Measurements from ENCODE around the gene CD40.

Gene CD40

DNA sequence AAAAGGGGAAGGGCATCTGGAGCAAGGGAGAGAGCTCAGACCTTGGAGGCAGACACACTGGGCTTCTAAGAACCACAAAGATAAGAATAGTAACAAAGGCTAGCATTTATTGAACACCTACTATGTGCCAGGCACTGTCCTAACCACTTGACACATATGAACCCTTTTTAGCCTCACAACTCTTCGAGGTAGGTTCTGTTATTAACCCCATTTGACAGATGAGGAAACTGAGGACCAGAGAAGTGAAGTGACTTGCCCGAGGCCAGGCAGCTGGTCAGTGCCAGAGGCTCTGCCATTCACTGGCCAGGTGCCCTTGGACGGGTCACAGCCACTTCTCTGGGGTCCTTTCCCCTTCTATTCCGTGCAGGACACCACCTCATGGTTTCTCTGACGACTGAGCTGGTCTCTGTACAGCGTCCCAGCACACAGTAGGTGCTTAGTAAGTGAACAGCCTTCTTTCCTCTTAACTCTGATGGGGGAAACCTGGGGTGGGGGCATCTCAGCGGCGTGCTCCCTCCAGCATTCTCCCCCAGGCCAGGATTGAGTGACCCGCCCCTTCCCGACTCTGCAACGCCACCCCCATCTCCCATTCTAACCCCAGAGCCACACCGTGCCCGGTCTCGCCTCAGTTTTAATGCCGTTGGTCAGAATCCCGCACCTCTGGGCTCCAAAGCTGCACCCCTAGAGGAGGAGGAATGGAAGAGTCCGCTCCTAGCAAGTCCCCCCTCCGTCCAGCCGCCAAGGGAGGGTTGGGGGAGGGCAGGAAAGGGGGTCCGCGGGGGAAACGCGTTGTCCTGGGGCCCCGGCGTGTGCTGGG is 55.7 kb downstream of the CD40 start:
- DNase-seq (ENCODE audit: low read depth): no peak

DNA sequence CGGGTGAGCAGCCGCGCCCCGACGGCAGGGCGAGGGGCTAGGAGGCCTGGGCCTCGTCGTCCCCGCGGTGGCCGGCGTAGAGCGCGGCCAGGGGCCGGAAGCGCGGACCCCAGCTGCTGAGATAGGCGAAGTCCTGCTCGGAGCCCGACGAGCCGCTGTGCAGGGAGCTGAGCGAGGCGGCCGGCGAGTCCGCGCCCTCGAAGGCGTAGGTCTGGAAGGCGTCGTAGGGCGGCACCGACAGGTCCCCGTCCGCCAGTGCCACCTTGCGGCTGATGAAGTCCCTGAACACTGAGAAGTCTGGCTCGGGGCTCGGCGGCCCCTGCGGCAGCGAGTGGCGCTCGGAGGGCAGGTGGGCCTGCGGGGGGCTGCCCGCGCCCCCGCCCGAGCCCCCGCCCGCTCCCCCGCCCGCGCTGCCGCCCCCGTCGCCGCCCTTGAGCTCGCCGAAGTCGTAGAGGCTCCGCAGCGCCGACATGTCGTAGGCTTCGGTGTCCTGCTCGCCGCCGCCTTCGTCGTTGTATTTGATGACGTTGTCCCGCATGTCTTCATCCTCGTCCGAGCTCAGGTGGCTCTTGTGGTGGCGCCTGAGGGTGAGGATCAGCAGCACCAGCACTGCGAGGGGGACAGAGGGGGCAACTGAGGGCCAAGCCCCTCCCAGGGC is 56.5 kb downstream of the CD40 start:
- DNase-seq (ENCODE audit: low read depth): no peak

GRCh38 chr20:46175127-46175494 is 57.0 kb downstream of the CD40 start:
- DNase-seq (ENCODE audit: low read depth): no peak

DNA sequence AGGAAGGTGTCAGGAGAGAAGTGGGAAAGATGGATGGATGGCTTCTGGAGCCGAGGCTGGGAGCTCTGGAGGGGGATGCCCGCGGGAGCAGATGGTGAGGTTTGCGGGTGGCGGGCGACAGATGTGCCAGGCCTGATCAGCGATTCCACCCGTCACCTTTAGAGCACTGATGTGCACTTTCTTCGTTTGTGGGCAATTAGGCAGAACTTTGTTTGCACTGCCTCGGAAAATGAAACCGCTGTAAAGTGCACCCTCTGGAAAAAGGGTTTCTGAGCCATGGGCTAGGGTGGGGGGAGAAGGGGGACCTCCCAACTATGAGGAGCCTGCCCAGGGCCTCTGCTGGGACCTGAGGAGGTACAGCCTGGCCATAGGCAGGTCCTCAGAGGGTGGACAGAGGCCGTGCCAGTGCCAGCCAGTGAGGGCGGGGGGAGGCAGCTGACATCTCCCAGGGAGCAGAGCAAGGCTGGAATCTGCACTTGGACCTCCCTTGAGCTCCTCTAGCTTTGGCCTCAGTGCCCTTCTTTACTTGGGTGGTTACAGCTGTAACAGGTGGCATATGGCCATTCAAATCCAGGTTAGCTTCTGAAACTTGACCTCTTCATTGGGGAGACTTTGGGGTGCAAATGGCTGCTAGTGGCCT is 58.7 kb downstream of the CD40 start:
- no peak for DNase-seq (ENCODE audit: low read depth)

DNA sequence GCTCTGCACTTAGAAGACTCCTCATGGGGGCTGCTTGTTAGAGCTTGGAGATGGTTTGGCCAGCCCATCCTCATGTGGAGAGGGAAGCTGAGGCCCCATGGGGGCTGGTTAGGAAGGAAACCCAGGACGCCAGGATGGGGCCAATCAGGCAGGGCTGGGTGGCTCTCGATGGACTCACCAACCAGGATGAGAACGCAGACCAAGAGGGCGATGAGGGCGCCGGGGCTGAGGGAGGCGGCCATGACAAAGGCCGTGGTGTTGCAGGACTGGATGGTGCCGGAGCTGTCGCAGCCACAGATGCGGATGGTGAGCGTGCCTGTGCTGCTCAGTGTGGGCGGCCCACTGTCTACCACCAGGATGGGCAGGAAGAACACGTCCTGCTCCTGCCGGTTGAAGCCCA is 59.7 kb downstream of the CD40 start:
- DNase-seq (ENCODE audit: low read depth): no peak

DNA sequence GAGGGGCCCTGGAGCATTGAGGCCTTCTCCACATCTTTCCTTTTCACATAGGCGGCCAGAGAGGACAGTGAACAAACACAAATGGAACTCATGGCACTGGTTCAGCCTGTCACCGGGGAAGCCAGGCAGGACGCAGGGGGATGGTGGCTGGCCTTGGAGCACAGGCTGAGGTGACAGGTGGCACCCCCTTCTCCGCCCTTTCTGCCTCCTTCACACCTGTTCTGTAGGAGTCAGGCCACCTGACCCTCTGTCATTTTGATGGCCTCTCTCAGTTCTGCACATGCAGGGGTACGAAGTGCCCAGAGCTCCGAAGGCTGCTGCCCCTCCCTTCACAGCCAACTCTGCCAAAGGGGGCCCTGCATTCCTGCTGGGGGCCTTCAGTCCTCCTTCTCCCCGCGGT is 60.8 kb downstream of the CD40 start:
- DNase-seq (ENCODE audit: low read depth): no peak
